ENCODE measurements around the gene HINFP. TPM values are rescaled to one million over a fixed set of nuclear protein-coding genes. Genes with fewer than 3 reads are reported as not detected.
"Not testable (repeated sequence)": the region's sequence is repeated elsewhere in the genome, so short reads cannot be mapped to it uniquely, and the experiment has no call there.

The HINFP gene
- total and polyA plus RNA-seq, 2 experiments from 2014 or later: 12.6 to 29.2 TPM

DNA sequence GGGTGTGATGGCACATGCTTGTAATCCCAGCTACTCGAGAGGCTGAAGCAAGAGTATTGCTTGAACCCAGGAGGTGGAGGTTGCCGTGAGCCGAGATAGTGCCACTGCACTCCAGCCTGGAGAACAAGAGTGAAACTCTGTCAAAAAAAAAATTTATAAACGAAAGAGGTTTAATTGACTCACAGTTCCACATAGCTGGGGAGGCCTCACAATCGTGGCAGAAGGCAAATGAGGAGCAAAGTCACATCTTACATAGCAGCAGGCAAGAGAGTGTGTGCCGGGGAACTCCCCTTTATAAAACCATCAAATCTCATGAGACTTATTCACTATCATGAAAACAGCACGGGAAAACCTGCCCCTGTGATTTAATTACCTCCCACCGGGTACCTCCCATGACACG lies 63.0 kb downstream of the HINFP start:
- not testable (repeated sequence) for H3K4me3 Mint-ChIP-seq; H3K27ac ChIP-seq (ENCODE audit: low read depth); H2AFZ ChIP-seq; H3K36me3 Mint-ChIP-seq (ENCODE audit: low read depth); H3K4me2 ChIP-seq; DNase-seq (ENCODE audit: low spot score); H4K20me1 ChIP-seq (replicated peaks; ENCODE audit: insufficient read depth); H3K4me3 ChIP-seq; H3K9me2 ChIP-seq (ENCODE audit: insufficient read depth); H3K4me1 Mint-ChIP-seq; H3K27ac Mint-ChIP-seq; H3K9me3 Mint-ChIP-seq; H3K27me3 ChIP-seq (ENCODE audit: insufficient read depth); H3K79me2 ChIP-seq (replicated peaks; ENCODE audit: insufficient read depth); H3F3A ChIP-seq (replicated peaks; ENCODE audit: low read depth); ATAC-seq; H3K4me1 ChIP-seq (ENCODE audit: insufficient read depth); H3K36me3 ChIP-seq (ENCODE audit: insufficient read depth)
- H3K27me3 Mint-ChIP-seq (ENCODE audit: insufficient read depth, low read depth, poor library complexity): peaks cover 16% of the 10 kb centered on the region

Other genes starting within 250 kb of the HINFP start
- not detected in 2 replicates for gene CXCR5, start 237.7 kb upstream of the HINFP start, total RNA-seq (2014; rRNA removed; shearing (Covaris generic))
- 0.18 and 0.96 TPM in 2 replicates for gene CXCR5, start 237.7 kb upstream of the HINFP start, polyA plus RNA-seq (2016; fragmentation: Nextera tagmentation; extraction: Ambion mirVana)
- 24.1 and 35.1 TPM in 2 replicates for gene BCL9L, start 195.7 kb upstream of the HINFP start, total RNA-seq (2014; rRNA removed; shearing (Covaris generic))
- 15.9 and 23.6 TPM in 2 replicates for gene BCL9L, start 195.7 kb upstream of the HINFP start, polyA plus RNA-seq (2016; fragmentation: Nextera tagmentation; extraction: Ambion mirVana)
- gene UPK2, start 165.3 kb upstream of the HINFP start, total RNA-seq (2014; rRNA removed; shearing (Covaris generic)): not detected in 2 replicates
- gene UPK2, start 165.3 kb upstream of the HINFP start, polyA plus RNA-seq (2016; fragmentation: Nextera tagmentation; extraction: Ambion mirVana): 0.74 and 1.4 TPM in 2 replicates
- not detected in 2 replicates for gene FOXR1, start 149.8 kb upstream of the HINFP start, total RNA-seq (2014; rRNA removed; shearing (Covaris generic))
- not detected in 2 replicates for gene FOXR1, start 149.8 kb upstream of the HINFP start, polyA plus RNA-seq (2016; fragmentation: Nextera tagmentation; extraction: Ambion mirVana)
- gene CENATAC, start 123.4 kb upstream of the HINFP start, total RNA-seq (2014; rRNA removed; shearing (Covaris generic)): 34.3 and 34.5 TPM in 2 replicates
- gene CENATAC, start 123.4 kb upstream of the HINFP start, polyA plus RNA-seq (2016; fragmentation: Nextera tagmentation; extraction: Ambion mirVana): 31.7 and 33.4 TPM in 2 replicates
- gene RPS25, start 103.2 kb upstream of the HINFP start, total RNA-seq (2014; rRNA removed; shearing (Covaris generic)): 1,462 and 1,965 TPM in 2 replicates
- gene RPS25, start 103.2 kb upstream of the HINFP start, polyA plus RNA-seq (2016; fragmentation: Nextera tagmentation; extraction: Ambion mirVana): 3,622 and 3,632 TPM in 2 replicates
- gene TRAPPC4, start 102.8 kb upstream of the HINFP start, total RNA-seq (2014; rRNA removed; shearing (Covaris generic)): 79.9 and 97.2 TPM in 2 replicates
- gene TRAPPC4, start 102.8 kb upstream of the HINFP start, polyA plus RNA-seq (2016; fragmentation: Nextera tagmentation; extraction: Ambion mirVana): 118 and 142 TPM in 2 replicates
- 50.2 and 56.4 TPM in 2 replicates for gene SLC37A4, start 90.7 kb upstream of the HINFP start, total RNA-seq (2014; rRNA removed; shearing (Covaris generic))
- 20.0 and 23.4 TPM in 2 replicates for gene SLC37A4, start 90.7 kb upstream of the HINFP start, polyA plus RNA-seq (2016; fragmentation: Nextera tagmentation; extraction: Ambion mirVana)
- gene HYOU1, start 64.4 kb upstream of the HINFP start, total RNA-seq (2014; rRNA removed; shearing (Covaris generic)): 221 and 229 TPM in 2 replicates
- 48.2 and 51.6 TPM in 2 replicates for gene HYOU1, start 64.4 kb upstream of the HINFP start, polyA plus RNA-seq (2016; fragmentation: Nextera tagmentation; extraction: Ambion mirVana)
- 13.4 and 14.6 TPM in 2 replicates for gene VPS11, start 53.8 kb upstream of the HINFP start, total RNA-seq (2014; rRNA removed; shearing (Covaris generic))
- gene VPS11, start 53.8 kb upstream of the HINFP start, polyA plus RNA-seq (2016; fragmentation: Nextera tagmentation; extraction: Ambion mirVana): 11.5 and 15.5 TPM in 2 replicates
- gene HMBS, start 36.7 kb upstream of the HINFP start, total RNA-seq (2014; rRNA removed; shearing (Covaris generic)): 91.7 and 107 TPM in 2 replicates
- 101 and 105 TPM in 2 replicates for gene HMBS, start 36.7 kb upstream of the HINFP start, polyA plus RNA-seq (2016; fragmentation: Nextera tagmentation; extraction: Ambion mirVana)
- 36.4 and 37.2 TPM in 2 replicates for gene DPAGT1, start 19.7 kb upstream of the HINFP start, total RNA-seq (2014; rRNA removed; shearing (Covaris generic))
- gene DPAGT1, start 19.7 kb upstream of the HINFP start, polyA plus RNA-seq (2016; fragmentation: Nextera tagmentation; extraction: Ambion mirVana): 48.3 and 52.6 TPM in 2 replicates
- gene C2CD2L, start 14.2 kb upstream of the HINFP start, total RNA-seq (2014; rRNA removed; shearing (Covaris generic)): 2.3 and 4.4 TPM in 2 replicates
- gene C2CD2L, start 14.2 kb upstream of the HINFP start, polyA plus RNA-seq (2016; fragmentation: Nextera tagmentation; extraction: Ambion mirVana): 1.4 TPM in 2 replicates
- gene ABCG4, start 27.5 kb downstream of the HINFP start, total RNA-seq (2014; rRNA removed; shearing (Covaris generic)): 1.0 and 1.2 TPM in 2 replicates
- 0.58 and 0.94 TPM in 2 replicates for gene ABCG4, start 27.5 kb downstream of the HINFP start, polyA plus RNA-seq (2016; fragmentation: Nextera tagmentation; extraction: Ambion mirVana)
- 13.8 and 14.2 TPM in 2 replicates for gene NLRX1, start 47.1 kb downstream of the HINFP start, total RNA-seq (2014; rRNA removed; shearing (Covaris generic))
- gene NLRX1, start 47.1 kb downstream of the HINFP start, polyA plus RNA-seq (2016; fragmentation: Nextera tagmentation; extraction: Ambion mirVana): 2.8 and 3.4 TPM in 2 replicates
- not detected in 2 replicates for gene NHERF4, start 63.9 kb downstream of the HINFP start, total RNA-seq (2014; rRNA removed; shearing (Covaris generic))
- 0.15 TPM in 1 of 2 replicates, not detected in the other for gene NHERF4, start 63.9 kb downstream of the HINFP start, polyA plus RNA-seq (2016; fragmentation: Nextera tagmentation; extraction: Ambion mirVana)
- gene CBL, start 84.8 kb downstream of the HINFP start, total RNA-seq (2014; rRNA removed; shearing (Covaris generic)): 67.6 and 67.8 TPM in 2 replicates
- gene CBL, start 84.8 kb downstream of the HINFP start, polyA plus RNA-seq (2016; fragmentation: Nextera tagmentation; extraction: Ambion mirVana): 31.6 and 40.1 TPM in 2 replicates
- 79.5 and 139 TPM in 2 replicates for gene MCAM, start 195.6 kb downstream of the HINFP start, total RNA-seq (2014; rRNA removed; shearing (Covaris generic))
- gene MCAM, start 195.6 kb downstream of the HINFP start, polyA plus RNA-seq (2016; fragmentation: Nextera tagmentation; extraction: Ambion mirVana): 7.8 and 8.9 TPM in 2 replicates
- 53.6 and 58.3 TPM in 2 replicates for gene RNF26, start 212.9 kb downstream of the HINFP start, total RNA-seq (2014; rRNA removed; shearing (Covaris generic))
- gene RNF26, start 212.9 kb downstream of the HINFP start, polyA plus RNA-seq (2016; fragmentation: Nextera tagmentation; extraction: Ambion mirVana): 28.7 and 31.8 TPM in 2 replicates
- gene C1QTNF5, start 219.3 kb downstream of the HINFP start, total RNA-seq (2014; rRNA removed; shearing (Covaris generic)): 1.9 and 3.0 TPM in 2 replicates
- gene C1QTNF5, start 219.3 kb downstream of the HINFP start, polyA plus RNA-seq (2016; fragmentation: Nextera tagmentation; extraction: Ambion mirVana): 1.8 and 1.9 TPM in 2 replicates
- gene MFRP, start 225.1 kb downstream of the HINFP start, total RNA-seq (2014; rRNA removed; shearing (Covaris generic)): 0.03 TPM in 1 of 2 replicates, not detected in the other
- not detected in 2 replicates for gene MFRP, start 225.1 kb downstream of the HINFP start, polyA plus RNA-seq (2016; fragmentation: Nextera tagmentation; extraction: Ambion mirVana)